HEK293 (cell line): ENCODE results near the gene PGGT1B.
A peak's percentile ranks its signal among the peaks of the same experiment; 100 is the strongest.

Experiments used
- BCL11A ChIP-seq: fragments of 450-650 bp; formaldehyde crosslinking; IDR thresholded peaks from 2 replicates; pipeline ENCODE4 v1.5.1; 2016; ENCODE audit warnings: low read depth, missing biosample characterization, missing genetic modification characterization
- ELK4 ChIP-seq: IDR thresholded peaks from 2 replicates; pipeline ENCODE4 v1.6.1; 2011; ENCODE audit warnings: mild to moderate bottlenecking, low read depth, low read length, borderline replicate concordance
- GLI2 ChIP-seq: fragments of 450-650 bp; formaldehyde crosslinking; IDR thresholded peaks from 2 replicates; pipeline ENCODE4; 2017; ENCODE audit warnings: missing biosample characterization, missing genetic modification characterization, low read depth, borderline replicate concordance
- HOXD13 ChIP-seq: sonication (generic); formaldehyde crosslinking; IDR thresholded peaks from 2 replicates; pipeline ENCODE4 v1.8.0; 2022; ENCODE audit warnings: missing genetic modification reagents, borderline replicate concordance
- KLF17 ChIP-seq: fragments of 450-650 bp; formaldehyde crosslinking; IDR thresholded peaks from 2 replicates; pipeline ENCODE4 v1.5.1; 2016; ENCODE audit warnings: missing biosample characterization, missing genetic modification characterization
- MZF1 ChIP-seq: fragments of 450-650 bp; formaldehyde crosslinking; IDR thresholded peaks from 2 replicates; pipeline ENCODE4 v1.5.1; 2017; ENCODE audit warnings: missing biosample characterization, missing genetic modification characterization, borderline replicate concordance
- PATZ1 ChIP-seq: fragments of 450-650 bp; formaldehyde crosslinking; IDR thresholded peaks from 2 replicates; pipeline ENCODE4 v1.5.1; 2016; ENCODE audit warnings: missing biosample characterization, missing genetic modification characterization
- ZBTB48 ChIP-seq: fragments of 450-650 bp; formaldehyde crosslinking; IDR thresholded peaks from 2 replicates; pipeline ENCODE4 v1.5.1; 2016; ENCODE audit warnings: missing biosample characterization, missing genetic modification characterization
- ZBTB49 ChIP-seq: fragments of 450-650 bp; formaldehyde crosslinking; IDR thresholded peaks from 2 replicates; pipeline ENCODE4 v1.5.1; 2016; ENCODE audit warnings: missing biosample characterization, missing genetic modification characterization, low read depth
- ZFP41 ChIP-seq: fragments of 450-650 bp; formaldehyde crosslinking; IDR thresholded peaks from 2 replicates; pipeline ENCODE4 v1.5.1; 2016; ENCODE audit warnings: missing biosample characterization, missing genetic modification characterization, borderline replicate concordance
- ZIC2 ChIP-seq: fragments of 450-650 bp; formaldehyde crosslinking; IDR thresholded peaks from 2 replicates; pipeline ENCODE4 v1.5.1; 2016; ENCODE audit warnings: missing biosample characterization, missing genetic modification characterization
- ZNF114 ChIP-seq: fragments of 450-650 bp; formaldehyde crosslinking; IDR thresholded peaks from 2 replicates; pipeline ENCODE4 v1.5.0; 2017; ENCODE audit warnings: missing biosample characterization, missing genetic modification characterization
- ZNF2 ChIP-seq: fragments of 450-650 bp; formaldehyde crosslinking; IDR thresholded peaks from 2 replicates; pipeline ENCODE4 v1.5.1; 2016; ENCODE audit warnings: missing biosample characterization, missing genetic modification characterization
- ZNF23 ChIP-seq: fragments of 450-650 bp; formaldehyde crosslinking; IDR thresholded peaks from 2 replicates; pipeline ENCODE4 v1.5.1; 2016; ENCODE audit warnings: missing biosample characterization, missing genetic modification characterization, borderline replicate concordance
- ZNF266 ChIP-seq: fragments of 450-650 bp; formaldehyde crosslinking; IDR thresholded peaks from 2 replicates; pipeline ENCODE4 v1.5.1; 2016; ENCODE audit warnings: missing biosample characterization, missing genetic modification characterization, low read depth
- ZNF274 ChIP-seq, 2 experiments: fragments of 200-500 bp in 1 of 2; fragments of 450-650 bp in 1 of 2; sonication (Bioruptor generic) in 1 of 2; formaldehyde crosslinking in 1 of 2; IDR thresholded peaks; 2 replicates each; pipeline versions ENCODE4 v1.5.1 to v1.6.1; 2014 to 2016; ENCODE audit warnings: borderline replicate concordance in 1 of 2, inconsistent platforms in 1 of 2, low read length in 1 of 2, missing biosample characterization in 1 of 2, missing genetic modification characterization in 1 of 2
- ZNF354C ChIP-seq: fragments of 450-650 bp; formaldehyde crosslinking; IDR thresholded peaks from 2 replicates; pipeline ENCODE4 v1.5.1; 2016; ENCODE audit warnings: missing biosample characterization, missing genetic modification characterization, low read depth, borderline replicate concordance
- ZNF362 ChIP-seq: fragments of 450-650 bp; formaldehyde crosslinking; IDR thresholded peaks from 2 replicates; pipeline ENCODE4 v1.5.1; 2016; ENCODE audit warnings: missing biosample characterization, missing genetic modification characterization
- ZNF394 ChIP-seq: fragments of 450-650 bp; formaldehyde crosslinking; IDR thresholded peaks from 2 replicates; pipeline ENCODE4 v1.5.1; 2016; ENCODE audit warnings: missing biosample characterization, missing genetic modification characterization, mild to moderate bottlenecking, moderate library complexity, borderline replicate concordance
- ZNF398 ChIP-seq: fragments of 450-650 bp; formaldehyde crosslinking; IDR thresholded peaks from 2 replicates; pipeline ENCODE4 v1.5.1; 2017; ENCODE audit warnings: missing biosample characterization, missing genetic modification characterization
- ZNF530 ChIP-seq: fragments of 450-650 bp; formaldehyde crosslinking; IDR thresholded peaks from 2 replicates; pipeline ENCODE4 v1.5.1; 2016; ENCODE audit warnings: low read depth, missing biosample characterization, missing genetic modification characterization
- ZNF580 ChIP-seq: fragments of 450-650 bp; formaldehyde crosslinking; IDR thresholded peaks from 2 replicates; pipeline ENCODE4 v1.5.1; 2016; ENCODE audit warnings: missing biosample characterization, missing genetic modification characterization
- ZNF596 ChIP-seq: fragments of 450-650 bp; IDR thresholded peaks from 2 replicates; pipeline ENCODE4 v1.5.0; 2018; ENCODE audit warnings: missing biosample characterization, mild to moderate bottlenecking, missing genetic modification characterization, moderate library complexity
- ZNF621 ChIP-seq: fragments of 450-650 bp; formaldehyde crosslinking; IDR thresholded peaks from 2 replicates; pipeline ENCODE4 v1.5.1; 2017; ENCODE audit warnings: missing biosample characterization, missing genetic modification characterization
- ZNF785 ChIP-seq: fragments of 450-650 bp; formaldehyde crosslinking; IDR thresholded peaks from 2 replicates; pipeline ENCODE4 v1.5.1; 2016; ENCODE audit warnings: missing biosample characterization, missing genetic modification characterization
- ZSCAN30 ChIP-seq: fragments of 450-650 bp; IDR thresholded peaks from 2 replicates; pipeline ENCODE4 v1.5.1; 2018; ENCODE audit warnings: missing biosample characterization, mild to moderate bottlenecking, missing genetic modification characterization, moderate library complexity

PGGT1B gene

GRCh38 chr5:115169487-115170133 is 93.1 kb downstream of the PGGT1B start, which contains the start of gene TRIM36 (continued):
- no peak for TF ChIP-seq MZF1 (tag by site-specific recombination)
- no peak for TF ChIP-seq ZSCAN30
- TF ChIP-seq ZNF398 (tag by site-specific recombination): no peak
- TF ChIP-seq ZNF114 (tag by site-specific recombination): no peak
- TF ChIP-seq ZNF354C (tag by site-specific recombination): no peak
- no peak for TF ChIP-seq ZNF621 (tag by site-specific recombination)
- TF ChIP-seq ZIC2: peak; percentile 31; the same call in 1 of the 2 replicates
- no peak for TF ChIP-seq ZBTB48
- peak; percentile 76; the same call in 1 of the 2 replicates for TF ChIP-seq ZNF394 (tag by site-specific recombination)
- TF ChIP-seq ZNF266 (tag by site-specific recombination): no peak
- TF ChIP-seq KLF17 (tag by site-specific recombination): no peak
- no peak for TF ChIP-seq ZNF580 (tag by site-specific recombination)
- TF ChIP-seq ZNF785: 0 out of 2 replicates have a peak, but pooled peaks have one; percentile 21
- TF ChIP-seq ZBTB49: no peak
- no peak for TF ChIP-seq ZFP41 (tag by site-specific recombination)
- TF ChIP-seq GLI2 (tag by site-specific recombination): no peak
- TF ChIP-seq BCL11A: no peak
- TF ChIP-seq HOXD13 (CRISPR knock-in tag): no peak
- TF ChIP-seq ZNF530: no peak
- TF ChIP-seq ZNF23 (tag by site-specific recombination): no peak
- peak; percentile 84 for TF ChIP-seq ZNF2
- no peak for TF ChIP-seq ZNF596 (tag by site-specific recombination)
- no peak for TF ChIP-seq ZNF274 (IDR thresholded peaks at IDR 0.05; ENCODE audit: low read length)
- TF ChIP-seq ZNF274 (tag by site-specific recombination; IDR thresholded peaks at IDR 0.05; ENCODE audit: borderline replicate concordance): no peak
- TF ChIP-seq ELK4: no peak
- TF ChIP-seq ZNF362 (tag by site-specific recombination): no peak
- no peak for TF ChIP-seq PATZ1 (tag by site-specific recombination)
